ENCODE results near the gene MRPL52. TPM values are rescaled to one million over a fixed set of nuclear protein-coding genes. Genes with fewer than 3 reads are reported as not detected.
"Not testable (repeated sequence)": the region's sequence is repeated elsewhere in the genome, so short reads cannot be mapped to it uniquely, and the experiment has no call there.

The MRPL52 gene
- total and polyA plus RNA-seq, 2 of the 13 experiments (the other 11 are each of a cell fraction or from before 2014, with no cell fraction given): 118 to 329 TPM

DNA sequence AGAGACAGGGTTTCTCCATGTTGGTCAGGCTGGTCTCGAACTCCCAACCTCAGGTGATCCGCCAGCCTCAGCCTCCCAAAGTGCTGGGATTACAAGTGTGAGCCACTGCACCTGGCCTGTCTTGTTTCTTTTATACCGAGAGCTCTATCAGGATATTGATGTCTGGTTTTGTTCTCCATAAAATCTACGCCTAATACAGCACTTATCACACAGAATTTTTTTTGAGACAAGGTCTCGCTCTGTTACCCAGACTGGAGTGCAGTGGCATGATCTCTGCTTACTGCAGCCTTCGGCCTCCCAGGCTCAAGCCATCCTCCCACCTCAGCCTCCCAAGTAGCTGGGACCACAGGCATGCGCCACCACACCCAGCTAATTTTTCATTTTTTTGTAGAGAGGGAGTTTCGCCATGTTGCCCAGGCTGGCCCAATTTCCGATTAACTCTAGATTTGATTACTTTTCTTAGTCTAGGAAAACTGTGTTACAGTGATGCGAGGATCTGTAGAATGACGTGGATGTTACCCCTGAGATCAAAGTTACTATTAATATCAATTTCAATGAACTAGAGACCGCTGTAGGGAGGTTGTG, 519 bp upstream of the MRPL52 start:
- Histone ChIP-seq H3K4me3 (replicated peaks in 1 of 3; ENCODE audit: insufficient read depth in 1 of 3, low read depth in 2 of 3, low read length in 3 of 3) (peak overlapping the region; percentile 74 to 97 (median 88); a peak in 5 of 6 replicates), H3K4me1 (ENCODE audit: insufficient read depth, low read length) (peaks cover 31% of the 10 kb centered on the region), H3K9ac (ENCODE audit: insufficient read depth, low read depth, low read length) (peak overlapping the region; percentile 90), H3K36me3 (replicated peaks in 1 of 2; ENCODE audit: control insufficient read depth in 1 of 2, insufficient read depth in 2 of 2, low read length in 2 of 2) (peaks cover 7 to 15% of the 10 kb centered on the region in 2 experiments), H3K27ac (ENCODE audit: extremely low read length, insufficient read depth, low read length) (peak overlapping the region; percentile 65), H2AFZ (ENCODE audit: low read length) (peak overlapping the region; percentile 98), H3K79me2 (ENCODE audit: insufficient read depth, low read length) (peaks cover 16% of the 10 kb centered on the region), H3K4me2 (ENCODE audit: low read depth, low read length) (peak overlapping the region; percentile 87)
- intact Hi-C loops (cut with micrococcal nuclease; ENCODE audit: unreplicated experiment): loop anchor here (2.0 kb wide), 1 partner anchor 52 kb away; no protein-coding TSS in a partner anchor
- ATAC-seq; FAIRE-seq; H4K20me1 ChIP-seq (ENCODE audit: insufficient read depth, low read length); H3K27me3 ChIP-seq (ENCODE audit: control insufficient read depth in 1 of 2, insufficient read depth in 2 of 2, low read length in 2 of 2); in situ Hi-C loops (cut with HindIII; ENCODE audit: extremely low pct_ligation_motif_present, low pct_unique_long_range_greater_than_20kb); DNase-seq (ENCODE audit: low spot score); H3K9me3 ChIP-seq (ENCODE audit: low read length): not testable (repeated sequence)
- POLR2A ChIA-PET: interaction anchor here (0.6 to 3.7 kb wide), 11 partner anchors 8 to 522 kb away, joined by 3 to 29 read pairs (median 10); partner anchors contain the start of genes DAD1, LRP10, OXA1L and PABPN1
- TSS peak; percentile 96 for BruUV-seq (replicated peaks)
- CTCF ChIA-PET (ENCODE audit: low intra/inter-chr PET ratio, low total read pairs): interaction anchor here (0.9 kb wide), 1 partner anchor 24 kb away, joined by 4 read pairs; no protein-coding TSS in a partner anchor
- WGBS (ENCODE audit: low lambda C conversion rate): 85% methylated on average over 12 of the region's 12 CpGs
- TF ChIP-seq HIVEP1 (CRISPR knock-in tag; IDR thresholded peaks at IDR 0.05) (peak; percentile 23; the same call in 1 of the 2 replicates), ZNF264 (CRISPR knock-in tag; IDR thresholded peaks at IDR 0.05) (peak; percentile 40; the same call in 1 of the 2 replicates), ZNF333 (CRISPR knock-in tag; IDR thresholded peaks at IDR 0.05; ENCODE audit: borderline replicate concordance) (peak; percentile 93; the same call in 1 of the 2 replicates), ZMYM3 (CRISPR knock-in tag; IDR thresholded peaks at IDR 0.05) (peak; percentile 91)
- TF ChIP-seq, protein P1, sequence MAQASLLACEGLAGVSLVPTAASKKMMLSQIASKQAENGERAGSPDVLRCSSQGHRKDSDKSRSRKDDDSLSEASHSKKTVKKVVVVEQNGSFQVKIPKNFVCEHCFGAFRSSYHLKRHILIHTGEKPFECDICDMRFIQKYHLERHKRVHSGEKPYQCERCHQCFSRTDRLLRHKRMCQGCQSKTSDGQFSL (CRISPR knock-in tag; IDR thresholded peaks at IDR 0.05): peak; percentile 26; the same call in 1 of the 2 replicates
- TF ChIP-seq, protein P2, sequence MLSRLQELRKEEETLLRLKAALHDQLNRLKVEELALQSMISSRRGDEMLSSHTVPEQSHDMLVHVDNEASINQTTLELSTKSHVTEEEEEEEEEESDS (CRISPR knock-in tag; IDR thresholded peaks at IDR 0.05; ENCODE audit: borderline replicate concordance): 0 out of 2 replicates have a peak, but pooled peaks have one; percentile 12
- TF ChIP-seq, protein P3, sequence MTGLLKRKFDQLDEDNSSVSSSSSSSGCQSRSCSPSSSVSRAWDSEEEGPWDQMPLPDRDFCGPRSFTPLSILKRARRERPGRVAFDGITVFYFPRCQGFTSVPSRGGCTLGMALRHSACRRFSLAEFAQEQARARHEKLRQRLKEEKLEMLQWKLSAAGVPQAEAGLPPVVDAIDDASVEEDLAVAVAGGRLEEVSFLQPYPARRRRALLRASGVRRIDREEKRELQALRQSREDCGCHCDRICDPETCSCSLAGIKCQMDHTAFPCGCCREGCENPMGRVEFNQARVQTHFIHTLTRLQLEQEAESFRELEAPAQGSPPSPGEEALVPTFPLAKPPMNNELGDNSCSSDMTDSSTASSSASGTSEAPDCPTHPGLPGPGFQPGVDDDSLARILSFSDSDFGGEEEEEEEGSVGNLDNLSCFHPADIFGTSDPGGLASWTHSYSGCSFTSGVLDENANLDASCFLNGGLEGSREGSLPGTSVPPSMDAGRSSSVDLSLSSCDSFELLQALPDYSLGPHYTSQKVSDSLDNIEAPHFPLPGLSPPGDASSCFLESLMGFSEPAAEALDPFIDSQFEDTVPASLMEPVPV (CRISPR knock-in tag; IDR thresholded peaks at IDR 0.05): 0 out of 2 replicates have a peak, but pooled peaks have one; percentile 10
- TF ChIP-seq, protein P4, sequence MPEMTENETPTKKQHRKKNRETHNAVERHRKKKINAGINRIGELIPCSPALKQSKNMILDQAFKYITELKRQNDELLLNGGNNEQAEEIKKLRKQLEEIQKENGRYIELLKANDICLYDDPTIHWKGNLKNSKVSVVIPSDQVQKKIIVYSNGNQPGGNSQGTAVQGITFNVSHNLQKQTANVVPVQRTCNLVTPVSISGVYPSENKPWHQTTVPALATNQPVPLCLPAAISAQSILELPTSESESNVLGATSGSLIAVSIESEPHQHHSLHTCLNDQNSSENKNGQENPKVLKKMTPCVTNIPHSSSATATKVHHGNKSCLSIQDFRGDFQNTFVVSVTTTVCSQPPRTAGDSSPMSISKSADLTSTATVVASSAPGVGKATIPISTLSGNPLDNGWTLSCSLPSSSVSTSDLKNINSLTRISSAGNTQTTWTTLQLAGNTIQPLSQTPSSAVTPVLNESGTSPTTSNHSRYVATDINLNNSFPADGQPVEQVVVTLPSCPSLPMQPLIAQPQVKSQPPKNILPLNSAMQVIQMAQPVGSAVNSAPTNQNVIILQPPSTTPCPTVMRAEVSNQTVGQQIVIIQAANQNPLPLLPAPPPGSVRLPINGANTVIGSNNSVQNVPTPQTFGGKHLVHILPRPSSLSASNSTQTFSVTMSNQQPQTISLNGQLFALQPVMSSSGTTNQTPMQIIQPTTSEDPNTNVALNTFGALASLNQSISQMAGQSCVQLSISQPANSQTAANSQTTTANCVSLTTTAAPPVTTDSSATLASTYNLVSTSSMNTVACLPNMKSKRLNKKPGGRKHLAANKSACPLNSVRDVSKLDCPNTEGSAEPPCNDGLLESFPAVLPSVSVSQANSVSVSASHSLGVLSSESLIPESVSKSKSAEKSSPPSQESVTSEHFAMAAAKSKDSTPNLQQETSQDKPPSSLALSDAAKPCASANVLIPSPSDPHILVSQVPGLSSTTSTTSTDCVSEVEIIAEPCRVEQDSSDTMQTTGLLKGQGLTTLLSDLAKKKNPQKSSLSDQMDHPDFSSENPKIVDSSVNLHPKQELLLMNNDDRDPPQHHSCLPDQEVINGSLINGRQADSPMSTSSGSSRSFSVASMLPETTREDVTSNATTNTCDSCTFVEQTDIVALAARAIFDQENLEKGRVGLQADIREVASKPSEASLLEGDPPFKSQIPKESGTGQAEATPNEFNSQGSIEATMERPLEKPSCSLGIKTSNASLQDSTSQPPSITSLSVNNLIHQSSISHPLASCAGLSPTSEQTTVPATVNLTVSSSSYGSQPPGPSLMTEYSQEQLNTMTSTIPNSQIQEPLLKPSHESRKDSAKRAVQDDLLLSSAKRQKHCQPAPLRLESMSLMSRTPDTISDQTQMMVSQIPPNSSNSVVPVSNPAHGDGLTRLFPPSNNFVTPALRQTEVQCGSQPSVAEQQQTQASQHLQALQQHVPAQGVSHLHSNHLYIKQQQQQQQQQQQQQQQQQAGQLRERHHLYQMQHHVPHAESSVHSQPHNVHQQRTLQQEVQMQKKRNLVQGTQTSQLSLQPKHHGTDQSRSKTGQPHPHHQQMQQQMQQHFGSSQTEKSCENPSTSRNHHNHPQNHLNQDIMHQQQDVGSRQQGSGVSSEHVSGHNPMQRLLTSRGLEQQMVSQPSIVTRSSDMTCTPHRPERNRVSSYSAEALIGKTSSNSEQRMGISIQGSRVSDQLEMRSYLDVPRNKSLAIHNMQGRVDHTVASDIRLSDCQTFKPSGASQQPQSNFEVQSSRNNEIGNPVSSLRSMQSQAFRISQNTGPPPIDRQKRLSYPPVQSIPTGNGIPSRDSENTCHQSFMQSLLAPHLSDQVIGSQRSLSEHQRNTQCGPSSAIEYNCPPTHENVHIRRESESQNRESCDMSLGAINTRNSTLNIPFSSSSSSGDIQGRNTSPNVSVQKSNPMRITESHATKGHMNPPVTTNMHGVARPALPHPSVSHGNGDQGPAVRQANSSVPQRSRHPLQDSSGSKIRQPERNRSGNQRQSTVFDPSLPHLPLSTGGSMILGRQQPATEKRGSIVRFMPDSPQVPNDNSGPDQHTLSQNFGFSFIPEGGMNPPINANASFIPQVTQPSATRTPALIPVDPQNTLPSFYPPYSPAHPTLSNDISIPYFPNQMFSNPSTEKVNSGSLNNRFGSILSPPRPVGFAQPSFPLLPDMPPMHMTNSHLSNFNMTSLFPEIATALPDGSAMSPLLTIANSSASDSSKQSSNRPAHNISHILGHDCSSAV (CRISPR knock-in tag; IDR thresholded peaks at IDR 0.05; ENCODE audit: borderline replicate concordance): 0 out of 2 replicates have a peak, but pooled peaks have one; percentile 25
- TF ChIP-seq, protein P5, sequence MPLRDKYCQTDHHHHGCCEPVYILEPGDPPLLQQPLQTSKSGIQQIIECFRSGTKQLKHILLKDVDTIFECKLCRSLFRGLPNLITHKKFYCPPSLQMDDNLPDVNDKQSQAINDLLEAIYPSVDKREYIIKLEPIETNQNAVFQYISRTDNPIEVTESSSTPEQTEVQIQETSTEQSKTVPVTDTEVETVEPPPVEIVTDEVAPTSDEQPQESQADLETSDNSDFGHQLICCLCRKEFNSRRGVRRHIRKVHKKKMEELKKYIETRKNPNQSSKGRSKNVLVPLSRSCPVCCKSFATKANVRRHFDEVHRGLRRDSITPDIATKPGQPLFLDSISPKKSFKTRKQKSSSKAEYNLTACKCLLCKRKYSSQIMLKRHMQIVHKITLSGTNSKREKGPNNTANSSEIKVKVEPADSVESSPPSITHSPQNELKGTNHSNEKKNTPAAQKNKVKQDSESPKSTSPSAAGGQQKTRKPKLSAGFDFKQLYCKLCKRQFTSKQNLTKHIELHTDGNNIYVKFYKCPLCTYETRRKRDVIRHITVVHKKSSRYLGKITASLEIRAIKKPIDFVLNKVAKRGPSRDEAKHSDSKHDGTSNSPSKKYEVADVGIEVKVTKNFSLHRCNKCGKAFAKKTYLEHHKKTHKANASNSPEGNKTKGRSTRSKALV (CRISPR knock-in tag; IDR thresholded peaks at IDR 0.05): peak; percentile 76; the same call in 1 of the 2 replicates

Measured in HepG2 (cell line).